ENCODE data around the gene ASIP.

GRCh38 chr20:34315236-34315635 lies 74.0 kb downstream of the ASIP start:
- no peak for TF ChIP-seq CTCF (IDR thresholded peaks at IDR 0.05)
- TF ChIP-seq EZH2 (IDR thresholded peaks at IDR 0.05) = no peak
- TF ChIP-seq EZH2phosphoT487 (IDR thresholded peaks at IDR 0.05) = no peak

Measured in neural progenitor cell (in vitro differentiated cells).